Breast epithelium (tissue), 4 donors: ENCODE data around the gene TPRA1. TPM values are rescaled to one million over a fixed set of nuclear protein-coding genes. Genes with fewer than 3 reads are reported as not detected.
"Not testable (repeated sequence)": the region's sequence is repeated elsewhere in the genome, so short reads cannot be mapped to it uniquely, and the experiment has no call there.

ENCODE experiments used
- DNase-seq, 2 donors: peaks; one replicate each; pipeline ENCODE4 v3.0.0-alpha.2; 2019; ENCODE audit warnings: low spot score in 2 of 2
- H3K27ac ChIP-seq, 2 donors: fragments of 200-600 bp; sonication (generic) in 1 of 2; one replicate each; pipeline ENCODE4 v1.5.1; 2016 to 2019; ENCODE audit warnings: mild to moderate bottlenecking in 1 of 2
- H3K27me3 ChIP-seq, 2 donors: fragments of 200-600 bp; sonication (generic) in 1 of 2; one replicate each; pipeline versions ENCODE4 v1.5.1 to v1.6.0; 2017 to 2019; ENCODE audit warnings: control low read depth in 1 of 2, mild to moderate bottlenecking in 1 of 2
- H3K36me3 ChIP-seq: fragments of 200-600 bp; one replicate; pipeline ENCODE4 v1.5.1; 2019
- H3K4me1 ChIP-seq, 2 donors: fragments of 200-600 bp; sonication (generic); one replicate each; pipeline ENCODE4 v1.5.1; 2016 to 2019; ENCODE audit warnings: control low read depth in 1 of 2
- H3K4me3 ChIP-seq, 3 donors: fragments of 200-600 bp; sonication (generic); 1 replicate in 2 of 3; 2 replicates in 1 of 3; pipeline ENCODE4 v1.5.1; 2016 to 2019; ENCODE audit warnings: mild to moderate bottlenecking in 3 of 3, moderate library complexity in 2 of 3
- H3K9me3 ChIP-seq, 2 donors: fragments of 200-600 bp; sonication (generic) in 1 of 2; one replicate each; pipeline ENCODE4 v1.5.1; 2016 to 2019; ENCODE audit warnings: control low read depth in 1 of 2
- CTCF ChIP-seq, 3 donors: fragments of 450-650 bp; IDR thresholded peaks; one replicate each; pipeline ENCODE4 v1.5.1; 2016 to 2017; ENCODE audit warnings: antibody characterized with exemption in 3 of 3, mild to moderate bottlenecking in 3 of 3, moderate library complexity in 3 of 3
- POLR2A ChIP-seq: fragments of 450-650 bp; IDR thresholded peaks from one replicate; pipeline ENCODE4 v1.6.1; 2016; ENCODE audit warnings: antibody characterized with exemption, mild to moderate bottlenecking, moderate library complexity
- POLR2AphosphoS5 ChIP-seq, 3 donors: sonication (generic); formaldehyde crosslinking; IDR thresholded peaks; one replicate each; pipeline ENCODE4 v1.6.1; 2017; ENCODE audit warnings: antibody characterized with exemption in 3 of 3
- intact Hi-C: fragments of 100-400 bp; cut with DNase I; formaldehyde crosslinking; loops from one replicate; pipeline ENCODE4 v1.15.1; 2023; ENCODE audit warnings: low total_unique reads
- total RNA-seq, 3 donors: library from RNA; depleted of rRNA; stranded (reverse); fragments of >200 nt; gene quantifications; one replicate each; pipeline ENCODE4 v1.1.0, GENCODE V29; 2016

TPRA1 gene
- total RNA-seq, 3 donors from 2014 or later = 32.1 to 49.0 (median 39.8) TPM

- intact Hi-C loops = no loop called here
These were observed 56.4 kb downstream of the TPRA1 start for GRCh38 chr3:127534161-127534451.

GRCh38 chr3:127532561-127533203 lies 57.9 kb downstream of the TPRA1 start:
- Histone ChIP-seq H3K27me3 (no peaks in the 10 kb centered on the region), H3K36me3 (no peaks in the 10 kb centered on the region), H3K4me3 (no peak overlapping the region), H3K4me1 (no peaks in the 10 kb centered on the region), H3K9me3 (no peaks in the 10 kb centered on the region), H3K27ac (no peak overlapping the region)
- TF ChIP-seq POLR2A = no peak
- no peak for TF ChIP-seq CTCF (IDR thresholded peaks at IDR 0.05)
- TF ChIP-seq POLR2AphosphoS5 (IDR thresholded peaks at IDR 0.05) = no peak
- intact Hi-C loops = no loop called here
- no peak for DNase-seq

More at GRCh38 chr3:127534161-127534451, 56.4 kb downstream of the TPRA1 start:
- Histone ChIP-seq H3K4me1 (no peaks in the 10 kb centered on the region), H3K27ac (no peak overlapping the region), H3K27me3 (no peaks in the 10 kb centered on the region), H3K36me3 (no peaks in the 10 kb centered on the region), H3K9me3 (no peaks in the 10 kb centered on the region), H3K4me3 (no peak overlapping the region)
- no peak for DNase-seq
- TF ChIP-seq CTCF (IDR thresholded peaks at IDR 0.05) = no peak
- TF ChIP-seq POLR2AphosphoS5 (IDR thresholded peaks at IDR 0.05) = no peak
- TF ChIP-seq POLR2A = no peak

- Histone ChIP-seq H3K27ac (no peak overlapping the region), H3K36me3 (no peaks in the 10 kb centered on the region), H3K4me3 (no peak overlapping the region), H3K9me3 (no peaks in the 10 kb centered on the region), H3K27me3 (no peaks in the 10 kb centered on the region), H3K4me1 (no peaks in the 10 kb centered on the region)
- DNase-seq = no peak
- intact Hi-C loops = no loop called here
- no peak for TF ChIP-seq POLR2A
- no peak for TF ChIP-seq CTCF (IDR thresholded peaks at IDR 0.05)
- no peak for TF ChIP-seq POLR2AphosphoS5 (IDR thresholded peaks at IDR 0.05)
These were observed 58.7 kb downstream of the TPRA1 start for GRCh38 chr3:127531821-127532220.

GRCh38 chr3:127530863-127531262 lies 59.7 kb downstream of the TPRA1 start:
- intact Hi-C loops, H3K4me1 ChIP-seq, H3K27me3 ChIP-seq, H3K36me3 ChIP-seq, H3K9me3 ChIP-seq, H3K4me3 ChIP-seq, DNase-seq, H3K27ac ChIP-seq: not testable (repeated sequence)

- H3K4me3 ChIP-seq = no peak overlapping the region
- intact Hi-C loops = no loop called here
- TF ChIP-seq POLR2AphosphoS5 (IDR thresholded peaks at IDR 0.05) (no peak), POLR2A (no peak), CTCF (IDR thresholded peaks at IDR 0.05) (no peak)
- no peak overlapping the region for H3K27ac ChIP-seq
- H3K9me3 ChIP-seq = no peaks in the 10 kb centered on the region
- H3K4me1 ChIP-seq = no peaks in the 10 kb centered on the region
- H3K27me3 ChIP-seq = peaks cover 0 to 4% of the 10 kb centered on the region in 2 donors
- no peaks in the 10 kb centered on the region for H3K36me3 ChIP-seq
- no peak for DNase-seq
These were observed 61.0 kb downstream of the TPRA1 start for GRCh38 chr3:127529346-127530188.
